Fibroblast of skin of back (primary cell): Measurements from ENCODE around the gene SYTL3.
A peak's percentile ranks its signal among the peaks of the same experiment; 100 is the strongest.

Experiments used
- DNase-seq: peaks from one replicate; pipeline ENCODE4 v3.0.0-alpha.2; 2013

Gene SYTL3

GRCh38 chr6:158797331-158798310, 147.8 kb downstream of the SYTL3 start:
- peak; percentile 80 for DNase-seq

- DNase-seq = no peak
Observed at GRCh38 chr6:158798311-158798710, 148.5 kb downstream of the SYTL3 start.

- DNase-seq = peak; percentile 63
Observed at GRCh38 chr6:158799051-158799792, 149.4 kb downstream of the SYTL3 start.

GRCh38 chr6:158801655-158802294, 151.9 kb downstream of the SYTL3 start:
- DNase-seq = no peak

GRCh38 chr6:158803733-158804143, 153.9 kb downstream of the SYTL3 start:
- DNase-seq = peak; percentile 47

GRCh38 chr6:158804207-158804606, 154.4 kb downstream of the SYTL3 start:
- DNase-seq = no peak

- DNase-seq = no peak
Observed at GRCh38 chr6:158805698-158806377, 156.0 kb downstream of the SYTL3 start.

- DNase-seq = no peak
Observed at GRCh38 chr6:158807515-158808441, 157.9 kb downstream of the SYTL3 start.

GRCh38 chr6:158808442-158808833, 158.6 kb downstream of the SYTL3 start:
- no peak for DNase-seq

GRCh38 chr6:158808941-158809678, 159.3 kb downstream of the SYTL3 start:
- DNase-seq = no peak

- DNase-seq = no peak
Observed at GRCh38 chr6:158810155-158811095, 160.6 kb downstream of the SYTL3 start.

GRCh38 chr6:158812611-158813010, 162.8 kb downstream of the SYTL3 start:
- DNase-seq = no peak

GRCh38 chr6:158813032-158813431, 163.2 kb downstream of the SYTL3 start:
- no peak for DNase-seq
